Inflammatory macrophage (primary cell): ENCODE data around the gene CLK3.
"Not testable (repeated sequence)": the region's sequence is repeated elsewhere in the genome, so short reads cannot be mapped to it uniquely, and the experiment has no call there.

Experiments used
- DNase-seq, 2 donors: peaks; one replicate each; pipeline ENCODE4 v3.0.0-alpha.2; 2020 to 2022
- total RNA-seq, 18 experiments: gene quantifications; one replicate each; lab custom pipeline; 2026; ENCODE audit warnings: mixed read lengths in 6 of 18, inconsistent platforms in 2 of 18; lab: John Stamatoyannopoulos, UW

Gene CLK3
- total RNA-seq, result 18.5 to 71.9 (median 49.1) reads per million in 18 experiments

- DNase-seq, result peak; percentile 93 to 95
Measured at GRCh38 chr15:74615508-74616365, at the start of gene CLK3. Gene CLK3 (plus strand): TSS chr15:74615836. CDS start chr15:74619197, 3,361 bp downstream.

DNA sequence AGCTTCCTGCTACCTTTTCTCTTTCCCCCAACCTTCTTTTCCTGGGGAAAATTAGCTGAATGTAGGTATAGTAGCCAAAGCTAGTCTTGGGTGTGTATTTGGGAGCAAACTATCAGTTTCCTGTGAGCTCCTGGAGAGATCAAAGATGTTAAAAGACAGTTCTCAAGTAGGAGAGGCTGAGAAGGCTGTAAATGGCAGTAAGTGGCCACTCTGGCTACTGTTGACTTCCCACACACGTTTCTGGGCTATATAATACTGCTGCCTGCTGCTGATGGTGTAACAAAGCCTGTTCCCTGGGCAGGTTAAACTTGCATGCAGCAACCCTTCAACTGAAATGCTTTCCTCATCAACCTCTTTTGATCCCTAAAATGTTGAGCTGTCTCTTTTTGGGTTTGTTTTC, 47.0 kb upstream of the CLK3 start:
- DNase-seq, result no peak

GRCh38 chr15:74569731-74570070, 45.9 kb upstream of the CLK3 start:
- DNase-seq, result no peak

GRCh38 chr15:74571191-74571590, 44.4 kb upstream of the CLK3 start:
- DNase-seq, result no peak

- no peak for DNase-seq
Measured at GRCh38 chr15:74573987-74574386, 41.6 kb upstream of the CLK3 start.

- DNase-seq, result no peak
Measured at GRCh38 chr15:74578496-74578994, 37.1 kb upstream of the CLK3 start.

- no peak for DNase-seq
Measured at GRCh38 chr15:74579001-74579400, 36.6 kb upstream of the CLK3 start.

DNA sequence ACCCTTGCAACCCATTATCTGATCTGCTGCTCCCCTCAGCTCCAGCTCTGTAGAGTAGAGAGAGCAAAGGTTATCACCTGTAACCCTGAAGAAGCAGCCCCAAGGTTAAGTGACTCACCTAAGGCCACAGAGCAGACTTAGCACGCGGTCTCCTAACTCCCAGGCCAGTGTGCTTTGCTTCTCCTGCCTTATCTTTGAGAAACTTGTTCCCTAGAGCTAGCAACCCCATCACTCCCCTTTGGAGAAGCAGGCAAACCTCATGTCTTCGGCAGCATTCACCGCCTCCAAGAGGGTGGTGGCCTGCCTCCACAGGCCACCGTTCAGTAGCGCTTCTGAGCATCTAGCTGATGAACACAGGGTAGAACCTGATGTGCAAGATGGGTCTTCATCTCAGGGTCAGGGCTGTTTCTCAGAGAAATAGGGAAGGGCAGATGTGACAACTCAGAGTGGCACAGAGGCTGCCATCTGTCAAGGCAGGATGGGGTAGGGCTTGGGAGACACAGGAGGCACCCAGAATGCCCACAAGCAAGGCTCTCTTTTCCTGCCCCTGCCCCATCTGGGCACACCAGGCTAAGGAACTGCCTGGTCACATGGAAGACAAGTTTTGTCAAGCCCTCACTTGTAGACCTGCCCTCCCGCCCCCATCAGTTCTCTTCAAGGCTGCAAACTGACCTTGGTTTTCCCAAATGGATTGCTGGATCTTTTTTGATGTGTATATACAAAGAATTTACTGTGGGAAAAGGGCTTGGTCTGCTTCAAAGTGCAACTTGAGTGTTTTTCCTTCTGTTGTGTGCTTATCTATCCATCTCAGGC, 34.9 kb upstream of the CLK3 start:
- DNase-seq, result no peak

- no peak for DNase-seq
Measured at GRCh38 chr15:74584204-74584603, 31.4 kb upstream of the CLK3 start.

DNA sequence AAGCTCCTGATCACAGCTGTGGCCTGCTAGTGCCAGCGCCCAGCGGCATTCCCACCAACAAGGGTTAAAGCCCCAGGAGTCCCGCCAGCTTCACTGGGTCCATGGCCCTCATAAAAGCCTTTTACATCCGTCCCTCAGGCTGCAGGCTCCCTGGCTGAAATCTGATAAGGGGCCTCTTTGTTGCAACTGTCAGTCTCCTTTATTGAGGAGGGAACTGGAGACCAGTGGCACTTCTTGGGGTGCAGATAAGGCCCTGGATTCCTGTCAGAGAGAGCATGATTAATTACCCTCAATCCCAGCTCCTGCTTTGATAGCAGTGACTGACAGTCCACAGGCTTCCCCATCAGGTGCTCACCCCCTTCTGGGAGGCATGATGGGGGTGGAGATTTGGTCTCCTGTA, 30.9 kb upstream of the CLK3 start:
- DNase-seq, result no peak

DNA sequence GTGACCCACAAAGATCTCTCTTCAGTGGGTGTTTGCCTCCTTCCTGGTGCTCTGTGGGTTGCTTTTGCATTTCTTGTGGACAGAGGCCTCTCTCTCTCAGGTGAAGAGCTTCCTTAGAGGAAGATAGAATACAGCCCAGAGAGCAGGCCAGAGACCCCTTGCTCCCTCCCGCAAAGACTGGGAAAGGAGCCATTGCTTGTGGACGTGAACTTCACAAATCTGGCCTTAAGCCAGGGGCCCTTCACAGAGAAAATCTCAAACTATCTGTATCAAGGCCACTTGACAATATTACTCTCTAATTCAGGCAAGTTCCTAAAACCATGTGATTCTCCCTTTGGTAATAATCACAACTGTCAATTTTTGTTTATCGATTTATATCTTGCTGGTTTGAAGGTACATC, 30.4 kb upstream of the CLK3 start:
- DNase-seq, result no peak

- no peak for DNase-seq
Measured at GRCh38 chr15:74585857-74586256, 29.8 kb upstream of the CLK3 start.

DNA sequence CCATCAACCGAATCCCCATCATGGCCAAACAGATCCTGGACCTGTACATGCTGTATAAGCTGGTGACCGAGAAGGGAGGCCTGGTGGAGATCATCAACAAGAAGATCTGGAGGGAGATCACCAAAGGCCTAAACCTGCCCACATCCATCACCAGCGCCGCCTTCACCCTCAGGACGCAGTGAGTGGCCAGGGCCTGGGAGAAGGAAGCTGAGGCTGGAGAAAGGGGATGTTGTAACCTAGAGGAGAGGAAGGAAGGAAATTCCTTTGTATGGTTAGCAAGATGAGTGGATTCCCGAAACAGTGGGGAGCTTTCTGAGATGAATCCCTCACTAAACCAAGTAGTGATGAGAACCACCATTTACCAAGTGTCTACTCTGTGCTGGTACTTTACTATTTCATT, 25.8 kb upstream of the CLK3 start:
- no peak for DNase-seq

GRCh38 chr15:74592222-74592621, 23.4 kb upstream of the CLK3 start:
- no peak for DNase-seq

DNA sequence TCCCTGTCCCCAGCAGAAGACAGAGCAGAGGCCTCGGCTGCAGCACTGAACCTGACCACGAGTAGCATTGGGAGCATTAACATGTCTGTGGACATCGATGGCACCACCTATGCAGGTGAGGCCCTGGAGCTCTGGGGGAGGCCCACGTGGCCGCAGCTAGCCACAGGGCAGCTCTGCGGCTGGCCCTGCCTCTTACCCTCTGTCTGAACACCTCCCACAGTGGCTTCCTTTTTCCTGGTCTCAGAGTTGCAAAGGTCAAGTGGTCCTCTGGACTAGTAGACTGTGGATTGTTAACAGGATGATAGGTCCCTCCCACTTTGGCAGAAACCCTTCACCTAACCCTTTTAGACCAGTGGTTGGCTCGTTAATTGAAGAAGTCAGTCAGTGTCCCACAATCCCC, 22.5 kb upstream of the CLK3 start:
- DNase-seq, result no peak

GRCh38 chr15:74594455-74594854, 21.2 kb upstream of the CLK3 start:
- no peak for DNase-seq

- no peak for DNase-seq
Measured at GRCh38 chr15:74595271-74595670, 20.4 kb upstream of the CLK3 start.

DNA sequence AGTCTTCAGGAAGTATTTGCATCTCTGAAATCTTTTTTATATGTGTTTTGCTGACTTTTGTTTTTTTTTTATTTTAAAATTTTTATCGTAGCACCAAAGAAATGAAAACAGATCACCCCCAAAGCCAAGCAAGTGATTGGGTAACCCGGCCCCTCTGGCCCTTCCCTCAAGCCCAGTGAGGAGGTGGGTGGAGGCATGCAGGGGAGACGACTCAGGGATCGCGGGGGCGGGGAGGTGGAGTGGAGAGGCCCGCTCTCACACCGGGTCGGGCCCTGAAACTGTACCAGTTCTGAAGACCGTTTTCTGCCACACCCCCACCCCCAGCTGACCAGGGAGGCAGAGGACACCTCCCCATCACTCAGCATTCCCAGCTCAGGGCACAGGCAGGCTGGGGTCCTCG, 18.9 kb upstream of the CLK3 start:
- DNase-seq, result not testable (repeated sequence)

GRCh38 chr15:74597146-74597705, 18.4 kb upstream of the CLK3 start:
- not testable (repeated sequence) for DNase-seq

- DNase-seq, result peak; percentile 86 to 89
Measured at GRCh38 chr15:74598126-74598842, 17.4 kb upstream of the CLK3 start.

- no peak for DNase-seq
Measured at GRCh38 chr15:74599156-74599555, 16.5 kb upstream of the CLK3 start.

- no peak for DNase-seq
Measured at GRCh38 chr15:74603026-74603788, 12.4 kb upstream of the CLK3 start.
